ENCODE data around the gene GDI2.

DNA sequence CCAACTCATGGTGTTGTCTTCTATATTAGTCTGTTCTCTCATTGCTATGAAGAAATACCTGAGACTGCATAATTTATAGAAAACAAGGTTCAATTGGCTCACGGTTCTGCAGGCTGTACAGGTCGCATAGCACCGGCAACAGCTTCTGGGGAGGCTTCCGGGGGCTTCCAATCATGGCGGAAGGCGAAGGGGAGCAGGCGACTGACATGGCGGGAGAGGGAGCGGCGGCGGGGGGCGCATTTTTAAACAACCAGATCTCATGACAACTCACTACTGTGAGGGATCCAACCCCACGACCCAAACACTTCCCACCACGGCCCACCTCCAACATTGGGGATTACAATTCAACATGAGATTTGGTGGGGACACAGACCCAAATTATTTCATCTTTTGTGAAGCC, 28.7 kb upstream of the GDI2 start:
- no peak for TF ChIP-seq KAT7 (CRISPR knock-in tag; IDR thresholded peaks at IDR 0.05; ENCODE audit: borderline replicate concordance)
- TF ChIP-seq TAF1 (IDR thresholded peaks at IDR 0.05; ENCODE audit: control insufficient read depth, extremely low read depth, insufficient read depth, low read length, severe bottlenecking): no peak
- no peak for TF ChIP-seq ZHX1 (conservative IDR thresholded peaks at IDR 0.05; ENCODE audit: low read length)
- no peak for TF ChIP-seq RBM22 (IDR thresholded peaks at IDR 0.05; ENCODE audit: low read depth, low read length, poor library complexity, severe bottlenecking)
- TF ChIP-seq MTF1 (CRISPR knock-in tag; IDR thresholded peaks at IDR 0.05; ENCODE audit: borderline replicate concordance): no peak
- TF ChIP-seq ZEB2 (IDR thresholded peaks at IDR 0.05): no peak
- no peak for TF ChIP-seq ZSCAN29 (IDR thresholded peaks at IDR 0.05)
- TF ChIP-seq, protein P1, sequence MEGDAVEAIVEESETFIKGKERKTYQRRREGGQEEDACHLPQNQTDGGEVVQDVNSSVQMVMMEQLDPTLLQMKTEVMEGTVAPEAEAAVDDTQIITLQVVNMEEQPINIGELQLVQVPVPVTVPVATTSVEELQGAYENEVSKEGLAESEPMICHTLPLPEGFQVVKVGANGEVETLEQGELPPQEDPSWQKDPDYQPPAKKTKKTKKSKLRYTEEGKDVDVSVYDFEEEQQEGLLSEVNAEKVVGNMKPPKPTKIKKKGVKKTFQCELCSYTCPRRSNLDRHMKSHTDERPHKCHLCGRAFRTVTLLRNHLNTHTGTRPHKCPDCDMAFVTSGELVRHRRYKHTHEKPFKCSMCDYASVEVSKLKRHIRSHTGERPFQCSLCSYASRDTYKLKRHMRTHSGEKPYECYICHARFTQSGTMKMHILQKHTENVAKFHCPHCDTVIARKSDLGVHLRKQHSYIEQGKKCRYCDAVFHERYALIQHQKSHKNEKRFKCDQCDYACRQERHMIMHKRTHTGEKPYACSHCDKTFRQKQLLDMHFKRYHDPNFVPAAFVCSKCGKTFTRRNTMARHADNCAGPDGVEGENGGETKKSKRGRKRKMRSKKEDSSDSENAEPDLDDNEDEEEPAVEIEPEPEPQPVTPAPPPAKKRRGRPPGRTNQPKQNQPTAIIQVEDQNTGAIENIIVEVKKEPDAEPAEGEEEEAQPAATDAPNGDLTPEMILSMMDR (IDR thresholded peaks at IDR 0.05 in 2 of 3, conservative IDR thresholded peaks at IDR 0.05 in 1 of 3; ENCODE audit: insufficient read depth in 2 of 3, low read depth in 1 of 3, low read length in 3 of 3): no peak
- no peak for TF ChIP-seq ZNF140 (CRISPR knock-in tag; IDR thresholded peaks at IDR 0.05)
- TF ChIP-seq, protein P2, sequence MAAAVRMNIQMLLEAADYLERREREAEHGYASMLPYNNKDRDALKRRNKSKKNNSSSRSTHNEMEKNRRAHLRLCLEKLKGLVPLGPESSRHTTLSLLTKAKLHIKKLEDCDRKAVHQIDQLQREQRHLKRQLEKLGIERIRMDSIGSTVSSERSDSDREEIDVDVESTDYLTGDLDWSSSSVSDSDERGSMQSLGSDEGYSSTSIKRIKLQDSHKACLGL (CRISPR knock-in tag; IDR thresholded peaks at IDR 0.05; ENCODE audit: borderline replicate concordance, poor library complexity, severe bottlenecking): no peak
- TF ChIP-seq BHLHE40 (IDR thresholded peaks at IDR 0.05; ENCODE audit: low read length): no peak
- TF ChIP-seq SIN3A (IDR thresholded peaks at IDR 0.05; ENCODE audit: borderline replicate concordance in 2 of 2, control insufficient read depth in 1 of 2, low read depth in 2 of 2, low read length in 2 of 2): no peak
- TF ChIP-seq, protein P3, sequence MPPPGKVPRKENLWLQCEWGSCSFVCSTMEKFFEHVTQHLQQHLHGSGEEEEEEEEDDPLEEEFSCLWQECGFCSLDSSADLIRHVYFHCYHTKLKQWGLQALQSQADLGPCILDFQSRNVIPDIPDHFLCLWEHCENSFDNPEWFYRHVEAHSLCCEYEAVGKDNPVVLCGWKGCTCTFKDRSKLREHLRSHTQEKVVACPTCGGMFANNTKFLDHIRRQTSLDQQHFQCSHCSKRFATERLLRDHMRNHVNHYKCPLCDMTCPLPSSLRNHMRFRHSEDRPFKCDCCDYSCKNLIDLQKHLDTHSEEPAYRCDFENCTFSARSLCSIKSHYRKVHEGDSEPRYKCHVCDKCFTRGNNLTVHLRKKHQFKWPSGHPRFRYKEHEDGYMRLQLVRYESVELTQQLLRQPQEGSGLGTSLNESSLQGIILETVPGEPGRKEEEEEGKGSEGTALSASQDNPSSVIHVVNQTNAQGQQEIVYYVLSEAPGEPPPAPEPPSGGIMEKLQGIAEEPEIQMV (tag; conservative IDR thresholded peaks at IDR 0.05; ENCODE audit: low read depth): no peak
- no peak for TF ChIP-seq ZNF146 (CRISPR knock-in tag; IDR thresholded peaks at IDR 0.05; ENCODE audit: unreplicated experiment)

All from K562 (cell line).